Pancreas (tissue), 10 donors: ENCODE measurements around the gene SHROOM1. TPM values are rescaled to one million over a fixed set of nuclear protein-coding genes. Genes with fewer than 3 reads are reported as not detected.
A peak's percentile ranks its signal among the peaks of the same experiment; 100 is the strongest.

Source experiments
- ATAC-seq, 4 donors: fragments of 200-7000 bp; cut with Tn5 transposase; one replicate each; pipeline versions ENCODE4 v1.8.0 to v1.9.1; 2020; ENCODE audit warnings: mild to moderate bottlenecking in 4 of 4, moderate library complexity in 4 of 4
- DNase-seq, 6 donors: peaks; one replicate each; pipeline ENCODE4 v3.0.0-alpha.2; 2020
- FAIRE-seq: peaks from 2 replicates; lab custom pipeline; 2012; peaks lifted over from hg19 to GRCh38; lab: Jason Lieb, UNC
- H3K27ac ChIP-seq, 4 donors: fragments of 200-600 bp; sonication (generic); 1 replicate in 3 of 4; 2 replicates in 1 of 4; pipeline versions ENCODE4 v1.5.0 to v1.8.0; 2020
- H3K27me3 ChIP-seq, 4 donors: fragments of 200-600 bp; one replicate each; pipeline ENCODE4 v1.8.0; 2021
- H3K36me3 ChIP-seq, 3 donors: fragments of 200-600 bp; sonication (generic) in 1 of 3; one replicate each; pipeline versions ENCODE4 v1.5.0 to v1.8.0; 2020 to 2021
- H3K4me1 ChIP-seq, 3 donors: fragments of 200-600 bp; one replicate each; pipeline ENCODE4 v1.8.0; 2021
- H3K4me3 ChIP-seq, 4 donors: fragments of 200-600 bp; sonication (generic) in 2 of 4; one replicate each; pipeline versions ENCODE4 v1.5.0 to v1.8.0; 2020 to 2021
- H3K9me3 ChIP-seq, 4 donors: fragments of 200-600 bp; one replicate each; pipeline ENCODE4 v1.8.0; 2021
- WGBS, 2 donors: extraction: QIAGEN DNeasy Blood & Tissue Kit; methylation state at CpG; one replicate each; pipeline ENCODE4 v1.1.7; 2013; 5-methylcytosine and 5-hydroxymethylcytosine counted together
- intact Hi-C, 3 donors: fragments of 100-400 bp; cut with DNase I; formaldehyde crosslinking; loops; one replicate each; pipeline versions ENCODE4 v1.11.1 to v1.14.2; 2022
- polyA plus RNA-seq, 2 donors: library from polyadenylated mRNA; stranded (reverse); fragments of 200-250 nt; gene quantifications; one replicate each; pipeline ENCODE4 v1.2.3, GENCODE V29; 2013
- total RNA-seq, 6 donors: library from RNA; stranded (reverse); fragmentation: NEBNext Ultra II Directional in 4 of 6; extraction: Animal tissue kit (Norgen Biotek cat#: 25700) in 4 of 6; gene quantifications; one replicate each; pipeline versions ENCODE4 v1.2.1 to v1.2.4, GENCODE V29; 2021 to 2023
- TF ChIP-seq, protein P1 (sequence below), 4 donors: fragments of 200-600 bp; sonication (generic) in 3 of 4; IDR thresholded peaks; one replicate each; pipeline versions ENCODE4 v1.5.0 to v1.8.0; 2021; ENCODE audit warnings: antibody characterized with exemption in 4 of 4
- donor health status: healthy with polysubstance abuse.
- donor health status: DM: no; HTN: no; CAD: no; lungs with moderate emphysema.
- donor health status: DM: no; HTN: no; CAD: no.
- donor health status: control.
- donor health status: control.
- donor health status: Bipolar disorder and iron deficiency.
- donor health status: DM: yes; HTN: yes; CAD: no.
- donor health status: DM: no; HTN: no; CAD: no.
- donor health status: DM: no; HTN: no; CAD: no.
- donor health status: DM: yes; HTN: yes; CAD: no.

The SHROOM1 gene
- total and polyA plus RNA-seq, 8 donors: 10.7 to 62.0 (median 12.1) TPM

DNA sequence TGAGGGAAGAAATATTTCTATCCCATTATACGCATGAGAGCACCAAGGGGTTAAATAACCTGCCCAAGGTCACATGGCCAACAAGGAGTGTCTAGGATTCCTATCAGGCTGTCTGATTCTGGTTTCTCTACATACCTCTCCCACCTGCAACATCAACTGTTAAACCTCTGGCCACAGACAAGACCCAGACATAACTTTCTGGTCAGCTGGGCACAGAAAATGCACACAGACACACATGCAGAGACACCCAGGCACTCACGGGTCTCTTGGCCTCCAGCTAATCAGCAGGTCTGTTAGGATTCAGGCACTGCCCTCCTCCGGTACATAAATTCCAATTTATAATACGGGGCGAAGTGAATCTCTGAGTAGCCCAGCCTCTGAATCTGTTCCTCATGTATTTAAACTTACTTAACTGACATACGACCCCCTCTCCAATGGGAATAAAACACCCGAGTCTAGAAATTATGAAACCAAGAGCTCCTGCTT, 54.9 kb downstream of the SHROOM1 start:
- Histone ChIP-seq H3K36me3 (no peaks in the 10 kb centered on the region), H3K4me1 (peaks cover 0 to 14% (median 6%) of the 10 kb centered on the region in 3 donors), H3K9me3 (no peaks in the 10 kb centered on the region), H3K27me3 (no peaks in the 10 kb centered on the region), H3K4me3 (peak overlapping the region in 2 of 4 donors; percentile 89 to 92), H3K27ac (no peak overlapping the region)
- TF ChIP-seq, protein P1, sequence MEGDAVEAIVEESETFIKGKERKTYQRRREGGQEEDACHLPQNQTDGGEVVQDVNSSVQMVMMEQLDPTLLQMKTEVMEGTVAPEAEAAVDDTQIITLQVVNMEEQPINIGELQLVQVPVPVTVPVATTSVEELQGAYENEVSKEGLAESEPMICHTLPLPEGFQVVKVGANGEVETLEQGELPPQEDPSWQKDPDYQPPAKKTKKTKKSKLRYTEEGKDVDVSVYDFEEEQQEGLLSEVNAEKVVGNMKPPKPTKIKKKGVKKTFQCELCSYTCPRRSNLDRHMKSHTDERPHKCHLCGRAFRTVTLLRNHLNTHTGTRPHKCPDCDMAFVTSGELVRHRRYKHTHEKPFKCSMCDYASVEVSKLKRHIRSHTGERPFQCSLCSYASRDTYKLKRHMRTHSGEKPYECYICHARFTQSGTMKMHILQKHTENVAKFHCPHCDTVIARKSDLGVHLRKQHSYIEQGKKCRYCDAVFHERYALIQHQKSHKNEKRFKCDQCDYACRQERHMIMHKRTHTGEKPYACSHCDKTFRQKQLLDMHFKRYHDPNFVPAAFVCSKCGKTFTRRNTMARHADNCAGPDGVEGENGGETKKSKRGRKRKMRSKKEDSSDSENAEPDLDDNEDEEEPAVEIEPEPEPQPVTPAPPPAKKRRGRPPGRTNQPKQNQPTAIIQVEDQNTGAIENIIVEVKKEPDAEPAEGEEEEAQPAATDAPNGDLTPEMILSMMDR (IDR thresholded peaks at IDR 0.05): no peak
- intact Hi-C loops: no loop called here
- FAIRE-seq (no peak), DNase-seq (no peak), ATAC-seq (peak; percentile 12 to 55 (median 24))
- 16 to 23% methylated on average over 7 of the region's 7 CpGs for WGBS, 2 donors

GRCh38 chr5:132774896-132775295, 55.6 kb downstream of the SHROOM1 start:
- no peak for FAIRE-seq
- Histone ChIP-seq H3K9me3 (no peaks in the 10 kb centered on the region), H3K4me3 (peak overlapping the region in 1 of 4 donors; percentile 92), H3K4me1 (peaks cover 0 to 14% (median 6%) of the 10 kb centered on the region in 3 donors), H3K27me3 (no peaks in the 10 kb centered on the region), H3K27ac (no peak overlapping the region), H3K36me3 (no peaks in the 10 kb centered on the region)
- DNase-seq: no peak
- 87 to 94% methylated on average over 5 of the region's 5 CpGs for WGBS, 2 donors
- intact Hi-C loops: no loop called here
- no peak for ATAC-seq
- TF ChIP-seq, protein P1 (IDR thresholded peaks at IDR 0.05): no peak

- Histone ChIP-seq H3K36me3 (no peaks in the 10 kb centered on the region), H3K4me3 (no peak overlapping the region), H3K4me1 (peaks cover 0 to 14% (median 6%) of the 10 kb centered on the region in 3 donors), H3K9me3 (no peaks in the 10 kb centered on the region), H3K27me3 (no peaks in the 10 kb centered on the region), H3K27ac (no peak overlapping the region)
- FAIRE-seq (no peak), DNase-seq (no peak), ATAC-seq (no peak)
- intact Hi-C loops: no loop called here
- WGBS, 2 donors: 58 to 73% methylated on average over 3 of the region's 3 CpGs
- TF ChIP-seq, protein P1 (IDR thresholded peaks at IDR 0.05): no peak
These were observed 56.0 kb downstream of the SHROOM1 start for GRCh38 chr5:132774406-132774805.

GRCh38 chr5:132773601-132774355, 56.7 kb downstream of the SHROOM1 start:
- no peaks in the 10 kb centered on the region for H3K27me3 ChIP-seq
- TF ChIP-seq, protein P1 (IDR thresholded peaks at IDR 0.05): no peak
- H3K4me1 ChIP-seq: peaks cover 0 to 14% (median 6%) of the 10 kb centered on the region in 3 donors
- no peak overlapping the region for H3K27ac ChIP-seq
- 72 to 75% methylated on average over 12 of the region's 12 CpGs for WGBS, 2 donors
- no peak for FAIRE-seq
- no peaks in the 10 kb centered on the region for H3K36me3 ChIP-seq
- H3K9me3 ChIP-seq: no peaks in the 10 kb centered on the region
- DNase-seq: no peak
- H3K4me3 ChIP-seq: no peak overlapping the region
- no peak for ATAC-seq
- intact Hi-C loops: no loop called here

GRCh38 chr5:132773114-132773513, 57.3 kb downstream of the SHROOM1 start:
- no peak overlapping the region for H3K27ac ChIP-seq
- FAIRE-seq: no peak
- no peak overlapping the region for H3K4me3 ChIP-seq
- no peaks in the 10 kb centered on the region for H3K9me3 ChIP-seq
- no peaks in the 10 kb centered on the region for H3K36me3 ChIP-seq
- H3K27me3 ChIP-seq: no peaks in the 10 kb centered on the region
- no peak for ATAC-seq
- intact Hi-C loops: no loop called here
- peaks cover 0 to 9% (median 2%) of the 10 kb centered on the region in 3 donors for H3K4me1 ChIP-seq
- 82 to 84% methylated on average over 5 of the region's 5 CpGs for WGBS, 2 donors
- DNase-seq: no peak
- TF ChIP-seq, protein P1 (IDR thresholded peaks at IDR 0.05): no peak
